Keratinocyte (primary cell): Measurements from ENCODE around the gene ZNF688.

ENCODE experiments used
- EZH2 ChIP-seq: IDR thresholded peaks from one replicate; pipeline ENCODE4 v1.6.1; 2012; ENCODE audit warnings: inconsistent platforms, mild to moderate bottlenecking, low read length, moderate library complexity
- TF ChIP-seq, protein P1 (sequence below), 3 experiments: IDR thresholded peaks in 1 of 3; conservative IDR thresholded peaks in 1 of 3; optimal IDR thresholded peaks in 1 of 3; 2 replicates in 2 of 3; 3 replicates in 1 of 3; pipeline versions ENCODE3 to v1.5.1; 2011; ENCODE audit warnings: low read length in 3 of 3, mild to moderate bottlenecking in 3 of 3, moderate library complexity in 2 of 3, control low read depth in 1 of 3, inconsistent platforms in 1 of 3; ENCODE audit not compliant: insufficient read depth in 2 of 3; ENCODE audit errors: extremely low read depth in 1 of 3

DNA sequence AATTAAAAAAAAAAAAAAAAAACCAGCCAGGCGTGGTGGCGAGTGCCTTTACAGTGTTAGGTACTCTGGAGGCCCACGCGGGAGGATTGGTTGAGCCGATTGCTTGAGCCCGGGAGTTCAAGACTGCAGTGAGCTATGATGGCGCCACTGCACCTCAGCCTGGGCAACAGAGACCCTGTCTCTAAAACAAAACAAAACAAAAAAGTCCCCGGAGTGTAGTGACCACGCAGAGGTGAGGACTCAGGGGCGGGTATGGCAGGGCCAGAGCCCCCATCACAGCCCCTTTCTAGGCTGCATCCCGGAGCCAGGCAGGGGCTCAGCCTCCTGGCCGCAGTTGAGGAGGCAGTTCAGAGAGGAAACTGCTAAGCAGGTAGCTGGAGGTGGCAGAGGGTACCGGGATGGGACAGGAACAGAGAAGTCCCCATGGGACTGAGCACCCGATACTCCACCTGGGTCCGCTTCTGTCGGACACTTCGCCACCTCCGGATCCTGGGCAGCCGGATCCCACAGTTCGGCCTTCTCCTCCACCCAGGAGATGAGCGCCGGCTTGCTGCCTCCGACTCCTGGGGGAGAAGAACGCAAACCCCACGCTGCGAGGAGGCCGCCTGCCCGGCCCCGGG is 37.7 kb downstream of the ZNF688 start:
- no peak for TF ChIP-seq EZH2
- TF ChIP-seq, protein P1, sequence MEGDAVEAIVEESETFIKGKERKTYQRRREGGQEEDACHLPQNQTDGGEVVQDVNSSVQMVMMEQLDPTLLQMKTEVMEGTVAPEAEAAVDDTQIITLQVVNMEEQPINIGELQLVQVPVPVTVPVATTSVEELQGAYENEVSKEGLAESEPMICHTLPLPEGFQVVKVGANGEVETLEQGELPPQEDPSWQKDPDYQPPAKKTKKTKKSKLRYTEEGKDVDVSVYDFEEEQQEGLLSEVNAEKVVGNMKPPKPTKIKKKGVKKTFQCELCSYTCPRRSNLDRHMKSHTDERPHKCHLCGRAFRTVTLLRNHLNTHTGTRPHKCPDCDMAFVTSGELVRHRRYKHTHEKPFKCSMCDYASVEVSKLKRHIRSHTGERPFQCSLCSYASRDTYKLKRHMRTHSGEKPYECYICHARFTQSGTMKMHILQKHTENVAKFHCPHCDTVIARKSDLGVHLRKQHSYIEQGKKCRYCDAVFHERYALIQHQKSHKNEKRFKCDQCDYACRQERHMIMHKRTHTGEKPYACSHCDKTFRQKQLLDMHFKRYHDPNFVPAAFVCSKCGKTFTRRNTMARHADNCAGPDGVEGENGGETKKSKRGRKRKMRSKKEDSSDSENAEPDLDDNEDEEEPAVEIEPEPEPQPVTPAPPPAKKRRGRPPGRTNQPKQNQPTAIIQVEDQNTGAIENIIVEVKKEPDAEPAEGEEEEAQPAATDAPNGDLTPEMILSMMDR (optimal IDR thresholded peaks at IDR 0.05 in 1 of 3, IDR thresholded peaks at IDR 0.05 in 1 of 3, conservative IDR thresholded peaks at IDR 0.05 in 1 of 3; ENCODE audit: extremely low read depth in 1 of 3, insufficient read depth in 2 of 3, low read length in 3 of 3) = no peak
